HepG2 (cell line): Measurements from ENCODE around the gene ARID3C. TPM values are rescaled to one million over a fixed set of nuclear protein-coding genes. Genes with fewer than 3 reads are reported as not detected.

Source experiments
- HMG20A ChIP-seq: IDR thresholded peaks from 2 replicates; pipeline ENCODE4 v1.6.1; 2016; ENCODE audit warnings: borderline replicate concordance
- NFKBIZ ChIP-seq: IDR thresholded peaks from 2 replicates; pipeline ENCODE4 v1.6.1; 2018; ENCODE audit warnings: missing genetic modification reagents, missing compliant biosample characterization
- PAWR ChIP-seq: sonication (generic); formaldehyde crosslinking; IDR thresholded peaks from 2 replicates; pipeline ENCODE4 v1.4.0; 2020; ENCODE audit warnings: missing genetic modification reagents, mild to moderate bottlenecking, borderline replicate concordance
- RELA ChIP-seq: sonication (generic); formaldehyde crosslinking; IDR thresholded peaks from 2 replicates; pipeline ENCODE4 v1.4.0; 2020; ENCODE audit warnings: missing genetic modification reagents
- TOE1 ChIP-seq: sonication (generic); formaldehyde crosslinking; IDR thresholded peaks from 2 replicates; pipeline ENCODE4 v1.4.0; 2020; ENCODE audit warnings: mild to moderate bottlenecking, missing genetic modification reagents
- polyA plus RNA-seq, 8 experiments: library from polyadenylated mRNA; depleted of rRNA in 3 of 8; stranded (reverse) in 7 of 8; unstranded in 1 of 8; fragments of >200 nt; fragmentation: Illumina TruSeq in 4 of 8; extraction: Trizol in 4 of 8; gene quantifications; 2 replicates each; pipeline versions ENCODE4 v1.2.1 to v1.2.3, GENCODE V29; 2011 to 2016; ENCODE audit warnings: low read depth in 4 of 8, missing spikeins in 1 of 8, mixed read lengths in 1 of 8; ENCODE audit not compliant: insufficient read depth in 1 of 8
- total RNA-seq, 5 experiments: library from RNA; depleted of rRNA; stranded (reverse); fragments of >200 nt; fragmentation: Illumina TruSeq; extraction: Trizol; gene quantifications; 2 replicates each; pipeline ENCODE4 v1.2.3, GENCODE V29; 2016; ENCODE audit warnings: low read depth in 1 of 5
- TF ChIP-seq, protein P1 (sequence below): sonication (generic); formaldehyde crosslinking; IDR thresholded peaks from 2 replicates; pipeline ENCODE4 v1.9.0; 2021; ENCODE audit warnings: missing genetic modification reagents, mild to moderate bottlenecking, borderline replicate concordance
- TF ChIP-seq, protein P2 (sequence below): sonication (generic); formaldehyde crosslinking; IDR thresholded peaks from 2 replicates; pipeline ENCODE4 v1.5.0; 2020; ENCODE audit warnings: mild to moderate bottlenecking, low read depth, missing genetic modification reagents, borderline replicate concordance
- TF ChIP-seq, protein P3 (sequence below): sonication (generic); formaldehyde crosslinking; IDR thresholded peaks from 2 replicates; pipeline ENCODE4 v1.5.0; 2020; ENCODE audit warnings: mild to moderate bottlenecking, missing genetic modification reagents
- TF ChIP-seq, protein P4 (sequence below): sonication (generic); formaldehyde crosslinking; IDR thresholded peaks from 2 replicates; pipeline ENCODE4 v1.8.0; 2022; ENCODE audit warnings: missing genetic modification reagents, mild to moderate bottlenecking, moderate library complexity, borderline replicate concordance
- TF ChIP-seq, protein P5 (sequence below): sonication (generic); formaldehyde crosslinking; IDR thresholded peaks from 2 replicates; pipeline ENCODE4 v1.9.0; 2021; ENCODE audit warnings: mild to moderate bottlenecking, missing genetic modification reagents
- TF ChIP-seq, protein P6 (sequence below): sonication (generic); formaldehyde crosslinking; IDR thresholded peaks from 2 replicates; pipeline ENCODE4 v1.5.0; 2020; ENCODE audit warnings: missing genetic modification reagents
- TF ChIP-seq, protein P7 (sequence below): sonication (generic); formaldehyde crosslinking; IDR thresholded peaks from 2 replicates; pipeline ENCODE4 v1.4.0; 2020; ENCODE audit warnings: missing genetic modification reagents; ENCODE audit errors: not compliant biosample characterization

Gene ARID3C
- total and polyA plus RNA-seq, 2 of the 13 experiments (the other 11 are each of a cell fraction or from before 2014, with no cell fraction given): not detected

DNA sequence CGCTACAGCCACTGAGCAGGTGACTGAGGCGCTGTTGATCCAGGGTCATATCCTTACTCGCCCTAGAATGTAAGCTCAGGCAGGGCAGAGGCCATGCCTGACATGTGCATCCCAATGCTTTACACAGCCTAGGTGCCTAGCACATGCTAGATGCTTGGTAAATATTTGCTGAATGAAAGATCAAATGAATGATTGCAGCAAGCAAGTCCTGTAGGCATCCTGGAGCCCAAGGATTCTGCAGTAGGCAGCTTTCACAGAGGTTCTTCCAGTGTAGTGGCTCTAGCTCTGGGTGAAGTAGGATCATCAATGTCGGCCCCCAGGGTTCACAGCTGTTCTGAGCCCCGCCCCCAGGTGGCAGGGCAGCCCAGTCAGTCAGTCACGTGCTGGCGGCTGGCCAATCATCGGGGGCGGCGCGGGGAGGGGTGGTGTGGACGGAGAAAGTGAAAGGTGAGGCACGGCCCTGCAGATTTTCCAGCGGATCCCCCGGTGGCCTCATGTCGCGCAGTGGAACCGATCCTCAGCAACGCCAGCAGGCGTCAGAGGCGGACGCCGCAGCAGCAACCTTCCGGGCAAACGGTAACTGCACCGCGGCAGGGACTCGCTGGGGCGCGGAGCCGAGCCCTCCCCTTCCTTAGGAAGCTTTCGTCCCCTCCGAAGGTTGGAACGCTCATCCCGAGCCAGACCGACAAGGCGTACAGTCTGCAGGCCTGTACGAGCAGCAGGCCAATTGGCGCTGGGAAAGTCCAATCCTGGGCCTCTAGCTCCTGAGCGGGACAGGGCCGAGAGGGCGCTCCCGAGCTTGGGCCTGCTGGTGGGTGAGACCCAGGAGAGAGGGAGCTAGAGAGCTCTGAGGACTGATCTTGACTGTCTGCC, 17.6 kb upstream of the ARID3C start, which contains the start of gene GALT (continued):
- TF ChIP-seq, protein P1, sequence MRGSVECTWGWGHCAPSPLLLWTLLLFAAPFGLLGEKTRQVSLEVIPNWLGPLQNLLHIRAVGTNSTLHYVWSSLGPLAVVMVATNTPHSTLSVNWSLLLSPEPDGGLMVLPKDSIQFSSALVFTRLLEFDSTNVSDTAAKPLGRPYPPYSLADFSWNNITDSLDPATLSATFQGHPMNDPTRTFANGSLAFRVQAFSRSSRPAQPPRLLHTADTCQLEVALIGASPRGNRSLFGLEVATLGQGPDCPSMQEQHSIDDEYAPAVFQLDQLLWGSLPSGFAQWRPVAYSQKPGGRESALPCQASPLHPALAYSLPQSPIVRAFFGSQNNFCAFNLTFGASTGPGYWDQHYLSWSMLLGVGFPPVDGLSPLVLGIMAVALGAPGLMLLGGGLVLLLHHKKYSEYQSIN (CRISPR knock-in tag): no peak
- TF ChIP-seq, protein P2, sequence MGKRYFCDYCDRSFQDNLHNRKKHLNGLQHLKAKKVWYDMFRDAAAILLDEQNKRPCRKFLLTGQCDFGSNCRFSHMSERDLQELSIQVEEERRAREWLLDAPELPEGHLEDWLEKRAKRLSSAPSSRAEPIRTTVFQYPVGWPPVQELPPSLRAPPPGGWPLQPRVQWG (CRISPR knock-in tag): no peak
- TF ChIP-seq NFKBIZ (CRISPR knock-in tag) (peak; percentile 20; the same call in 1 of the 2 replicates), HMG20A (CRISPR knock-in tag) (peak; percentile 19; the same call in 1 of the 2 replicates), RELA (no peak), PAWR (CRISPR knock-in tag) (no peak), TOE1 (CRISPR knock-in tag) (0 out of 2 replicates have a peak, but pooled peaks have one; percentile 76)
- TF ChIP-seq, protein P3, sequence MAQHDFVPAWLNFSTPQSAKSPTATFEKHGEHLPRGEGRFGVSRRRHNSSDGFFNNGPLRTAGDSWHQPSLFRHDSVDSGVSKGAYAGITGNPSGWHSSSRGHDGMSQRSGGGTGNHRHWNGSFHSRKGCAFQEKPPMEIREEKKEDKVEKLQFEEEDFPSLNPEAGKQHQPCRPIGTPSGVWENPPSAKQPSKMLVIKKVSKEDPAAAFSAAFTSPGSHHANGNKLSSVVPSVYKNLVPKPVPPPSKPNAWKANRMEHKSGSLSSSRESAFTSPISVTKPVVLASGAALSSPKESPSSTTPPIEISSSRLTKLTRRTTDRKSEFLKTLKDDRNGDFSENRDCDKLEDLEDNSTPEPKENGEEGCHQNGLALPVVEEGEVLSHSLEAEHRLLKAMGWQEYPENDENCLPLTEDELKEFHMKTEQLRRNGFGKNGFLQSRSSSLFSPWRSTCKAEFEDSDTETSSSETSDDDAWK (CRISPR knock-in tag): no peak
- TF ChIP-seq, protein P4, sequence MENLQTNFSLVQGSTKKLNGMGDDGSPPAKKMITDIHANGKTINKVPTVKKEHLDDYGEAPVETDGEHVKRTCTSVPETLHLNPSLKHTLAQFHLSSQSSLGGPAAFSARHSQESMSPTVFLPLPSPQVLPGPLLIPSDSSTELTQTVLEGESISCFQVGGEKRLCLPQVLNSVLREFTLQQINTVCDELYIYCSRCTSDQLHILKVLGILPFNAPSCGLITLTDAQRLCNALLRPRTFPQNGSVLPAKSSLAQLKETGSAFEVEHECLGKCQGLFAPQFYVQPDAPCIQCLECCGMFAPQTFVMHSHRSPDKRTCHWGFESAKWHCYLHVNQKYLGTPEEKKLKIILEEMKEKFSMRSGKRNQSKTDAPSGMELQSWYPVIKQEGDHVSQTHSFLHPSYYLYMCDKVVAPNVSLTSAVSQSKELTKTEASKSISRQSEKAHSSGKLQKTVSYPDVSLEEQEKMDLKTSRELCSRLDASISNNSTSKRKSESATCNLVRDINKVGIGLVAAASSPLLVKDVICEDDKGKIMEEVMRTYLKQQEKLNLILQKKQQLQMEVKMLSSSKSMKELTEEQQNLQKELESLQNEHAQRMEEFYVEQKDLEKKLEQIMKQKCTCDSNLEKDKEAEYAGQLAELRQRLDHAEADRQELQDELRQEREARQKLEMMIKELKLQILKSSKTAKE (CRISPR knock-in tag): peak; percentile 22; the same call in 1 of the 2 replicates
- TF ChIP-seq, protein P5, sequence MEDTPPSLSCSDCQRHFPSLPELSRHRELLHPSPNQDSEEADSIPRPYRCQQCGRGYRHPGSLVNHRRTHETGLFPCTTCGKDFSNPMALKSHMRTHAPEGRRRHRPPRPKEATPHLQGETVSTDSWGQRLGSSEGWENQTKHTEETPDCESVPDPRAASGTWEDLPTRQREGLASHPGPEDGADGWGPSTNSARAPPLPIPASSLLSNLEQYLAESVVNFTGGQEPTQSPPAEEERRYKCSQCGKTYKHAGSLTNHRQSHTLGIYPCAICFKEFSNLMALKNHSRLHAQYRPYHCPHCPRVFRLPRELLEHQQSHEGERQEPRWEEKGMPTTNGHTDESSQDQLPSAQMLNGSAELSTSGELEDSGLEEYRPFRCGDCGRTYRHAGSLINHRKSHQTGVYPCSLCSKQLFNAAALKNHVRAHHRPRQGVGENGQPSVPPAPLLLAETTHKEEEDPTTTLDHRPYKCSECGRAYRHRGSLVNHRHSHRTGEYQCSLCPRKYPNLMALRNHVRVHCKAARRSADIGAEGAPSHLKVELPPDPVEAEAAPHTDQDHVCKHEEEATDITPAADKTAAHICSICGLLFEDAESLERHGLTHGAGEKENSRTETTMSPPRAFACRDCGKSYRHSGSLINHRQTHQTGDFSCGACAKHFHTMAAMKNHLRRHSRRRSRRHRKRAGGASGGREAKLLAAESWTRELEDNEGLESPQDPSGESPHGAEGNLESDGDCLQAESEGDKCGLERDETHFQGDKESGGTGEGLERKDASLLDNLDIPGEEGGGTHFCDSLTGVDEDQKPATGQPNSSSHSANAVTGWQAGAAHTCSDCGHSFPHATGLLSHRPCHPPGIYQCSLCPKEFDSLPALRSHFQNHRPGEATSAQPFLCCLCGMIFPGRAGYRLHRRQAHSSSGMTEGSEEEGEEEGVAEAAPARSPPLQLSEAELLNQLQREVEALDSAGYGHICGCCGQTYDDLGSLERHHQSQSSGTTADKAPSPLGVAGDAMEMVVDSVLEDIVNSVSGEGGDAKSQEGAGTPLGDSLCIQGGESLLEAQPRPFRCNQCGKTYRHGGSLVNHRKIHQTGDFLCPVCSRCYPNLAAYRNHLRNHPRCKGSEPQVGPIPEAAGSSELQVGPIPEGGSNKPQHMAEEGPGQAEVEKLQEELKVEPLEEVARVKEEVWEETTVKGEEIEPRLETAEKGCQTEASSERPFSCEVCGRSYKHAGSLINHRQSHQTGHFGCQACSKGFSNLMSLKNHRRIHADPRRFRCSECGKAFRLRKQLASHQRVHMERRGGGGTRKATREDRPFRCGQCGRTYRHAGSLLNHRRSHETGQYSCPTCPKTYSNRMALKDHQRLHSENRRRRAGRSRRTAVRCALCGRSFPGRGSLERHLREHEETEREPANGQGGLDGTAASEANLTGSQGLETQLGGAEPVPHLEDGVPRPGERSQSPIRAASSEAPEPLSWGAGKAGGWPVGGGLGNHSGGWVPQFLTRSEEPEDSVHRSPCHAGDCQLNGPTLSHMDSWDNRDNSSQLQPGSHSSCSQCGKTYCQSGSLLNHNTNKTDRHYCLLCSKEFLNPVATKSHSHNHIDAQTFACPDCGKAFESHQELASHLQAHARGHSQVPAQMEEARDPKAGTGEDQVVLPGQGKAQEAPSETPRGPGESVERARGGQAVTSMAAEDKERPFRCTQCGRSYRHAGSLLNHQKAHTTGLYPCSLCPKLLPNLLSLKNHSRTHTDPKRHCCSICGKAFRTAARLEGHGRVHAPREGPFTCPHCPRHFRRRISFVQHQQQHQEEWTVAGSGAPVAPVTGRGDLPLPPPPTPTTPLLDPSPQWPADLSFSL (CRISPR knock-in tag): peak; percentile 60; the same call in 1 of the 2 replicates
- TF ChIP-seq, protein P6, sequence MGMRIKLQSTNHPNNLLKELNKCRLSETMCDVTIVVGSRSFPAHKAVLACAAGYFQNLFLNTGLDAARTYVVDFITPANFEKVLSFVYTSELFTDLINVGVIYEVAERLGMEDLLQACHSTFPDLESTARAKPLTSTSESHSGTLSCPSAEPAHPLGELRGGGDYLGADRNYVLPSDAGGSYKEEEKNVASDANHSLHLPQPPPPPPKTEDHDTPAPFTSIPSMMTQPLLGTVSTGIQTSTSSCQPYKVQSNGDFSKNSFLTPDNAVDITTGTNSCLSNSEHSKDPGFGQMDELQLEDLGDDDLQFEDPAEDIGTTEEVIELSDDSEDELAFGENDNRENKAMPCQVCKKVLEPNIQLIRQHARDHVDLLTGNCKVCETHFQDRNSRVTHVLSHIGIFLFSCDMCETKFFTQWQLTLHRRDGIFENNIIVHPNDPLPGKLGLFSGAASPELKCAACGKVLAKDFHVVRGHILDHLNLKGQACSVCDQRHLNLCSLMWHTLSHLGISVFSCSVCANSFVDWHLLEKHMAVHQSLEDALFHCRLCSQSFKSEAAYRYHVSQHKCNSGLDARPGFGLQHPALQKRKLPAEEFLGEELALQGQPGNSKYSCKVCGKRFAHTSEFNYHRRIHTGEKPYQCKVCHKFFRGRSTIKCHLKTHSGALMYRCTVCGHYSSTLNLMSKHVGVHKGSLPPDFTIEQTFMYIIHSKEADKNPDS: no peak
- TF ChIP-seq, protein P7, sequence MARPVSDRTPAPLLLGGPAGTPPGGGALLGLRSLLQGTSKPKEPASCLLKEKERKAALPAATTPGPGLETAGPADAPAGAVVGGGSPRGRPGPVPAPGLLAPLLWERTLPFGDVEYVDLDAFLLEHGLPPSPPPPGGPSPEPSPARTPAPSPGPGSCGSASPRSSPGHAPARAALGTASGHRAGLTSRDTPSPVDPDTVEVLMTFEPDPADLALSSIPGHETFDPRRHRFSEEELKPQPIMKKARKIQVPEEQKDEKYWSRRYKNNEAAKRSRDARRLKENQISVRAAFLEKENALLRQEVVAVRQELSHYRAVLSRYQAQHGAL (CRISPR knock-in tag): peak; percentile 32
